ENCODE measurements around the gene PPP2R3B. TPM values are rescaled to one million over a fixed set of nuclear protein-coding genes. Genes with fewer than 3 reads are reported as not detected.
"Not testable (repeated sequence)": the region's sequence is repeated elsewhere in the genome, so short reads cannot be mapped to it uniquely, and the experiment has no call there.

Gene PPP2R3B
- total RNA-seq, 1 donor from 2014 or later, result 16.3 TPM

GRCh38 chrX:318068-318738 lies 68.5 kb downstream of the PPP2R3B start:
- DNase-seq, result peak; percentile 99

DNA sequence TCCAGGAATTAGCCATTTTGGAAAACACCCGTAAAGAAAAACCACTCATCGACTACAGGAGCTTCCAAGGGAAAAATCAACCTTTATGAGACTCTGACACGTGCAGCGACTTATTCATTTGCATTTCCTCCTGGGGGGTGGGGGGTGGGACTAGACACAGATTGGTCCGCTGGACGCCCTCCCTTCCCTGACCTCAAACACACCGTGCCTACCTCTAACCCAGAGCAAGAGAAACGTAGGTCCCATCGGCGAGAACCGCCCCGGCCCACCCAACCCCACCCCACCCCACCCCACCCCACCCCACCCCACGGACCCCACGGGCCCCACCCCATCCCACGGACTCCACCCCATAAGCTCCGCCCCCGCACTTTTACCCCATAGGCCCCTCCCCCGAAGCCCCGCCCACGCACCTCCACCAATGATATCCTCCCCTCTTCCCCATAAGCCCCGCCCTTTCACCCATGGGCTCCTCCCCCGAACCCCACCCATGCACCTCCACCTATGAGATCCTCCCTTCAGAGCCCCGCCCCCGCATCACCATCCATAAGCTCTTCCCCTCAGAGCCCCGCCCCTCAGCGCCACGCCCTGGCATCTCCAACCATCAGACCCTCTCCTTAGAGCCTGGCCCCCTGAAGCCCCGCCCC lies 69.2 kb downstream of the PPP2R3B start:
- DNase-seq, result no peak

DNA sequence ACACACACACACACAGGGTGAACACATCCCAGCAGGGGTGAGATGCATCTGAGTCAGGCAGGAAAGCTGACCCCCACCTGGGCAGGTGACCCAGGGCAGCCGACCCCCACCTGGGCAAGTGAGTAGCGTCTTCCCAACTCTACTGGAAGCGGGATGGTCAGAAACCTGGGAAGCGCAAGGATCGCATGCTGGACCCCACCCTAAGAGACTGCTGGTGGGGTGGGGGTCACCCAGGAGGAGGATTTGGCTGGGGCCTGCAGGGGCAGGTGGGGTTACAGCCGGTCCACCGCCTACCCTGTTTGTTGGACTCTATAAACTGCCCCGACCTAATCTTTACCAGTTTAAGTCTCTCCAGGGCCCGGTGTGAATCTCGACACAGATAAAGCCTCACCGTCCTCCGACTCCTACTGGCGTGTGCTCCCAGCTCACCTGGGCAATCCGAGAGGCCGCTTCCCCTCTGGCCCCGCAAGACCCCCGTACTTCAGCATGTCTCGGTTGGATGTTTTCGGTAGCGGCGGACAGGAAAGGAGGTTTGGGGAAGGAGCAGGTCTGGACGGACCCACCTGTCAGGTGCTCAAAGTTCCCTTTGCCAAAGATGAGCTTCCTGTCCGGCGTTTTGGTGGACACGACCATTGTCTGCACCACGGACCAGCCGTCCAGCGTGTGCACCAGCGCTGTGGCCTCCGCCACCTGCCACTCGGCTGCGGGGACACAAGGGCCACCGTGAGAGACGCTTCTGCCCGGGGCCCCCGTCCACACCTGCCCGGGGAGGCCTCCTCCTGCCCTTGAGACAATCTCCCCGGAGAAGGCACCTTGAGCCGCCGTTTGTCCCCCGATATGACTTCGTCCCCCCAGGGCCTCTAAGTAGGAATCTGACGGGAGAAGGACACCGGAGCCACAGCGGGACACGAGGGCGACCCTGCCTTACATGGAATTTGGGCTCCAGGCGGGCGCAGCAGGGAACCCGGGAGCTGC lies 70.1 kb downstream of the PPP2R3B start:
- no peak for DNase-seq

GRCh38 chrX:314781-315595 lies 71.7 kb downstream of the PPP2R3B start:
- DNase-seq, result peak; percentile 44

DNA sequence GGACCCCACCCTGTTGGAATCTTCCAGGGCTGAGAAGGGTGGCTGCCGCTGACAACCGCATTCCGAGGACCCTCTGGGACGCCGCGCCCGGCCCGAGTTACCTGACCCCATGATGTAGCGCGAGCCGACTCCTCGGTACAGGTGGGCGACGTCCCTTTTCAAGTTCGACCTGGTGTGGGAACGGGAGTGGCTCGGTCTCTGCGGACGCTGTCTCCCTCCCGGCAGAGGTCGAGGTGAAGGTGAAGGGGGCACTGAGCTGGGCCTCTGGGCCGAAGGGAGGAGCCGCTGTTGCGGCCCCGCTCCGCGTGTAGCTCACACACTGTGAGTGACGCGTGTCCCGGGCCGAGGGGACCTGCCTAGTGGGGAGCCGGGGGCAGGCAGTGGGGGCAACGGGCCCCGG lies 72.7 kb downstream of the PPP2R3B start:
- DNase-seq, result no peak

DNA sequence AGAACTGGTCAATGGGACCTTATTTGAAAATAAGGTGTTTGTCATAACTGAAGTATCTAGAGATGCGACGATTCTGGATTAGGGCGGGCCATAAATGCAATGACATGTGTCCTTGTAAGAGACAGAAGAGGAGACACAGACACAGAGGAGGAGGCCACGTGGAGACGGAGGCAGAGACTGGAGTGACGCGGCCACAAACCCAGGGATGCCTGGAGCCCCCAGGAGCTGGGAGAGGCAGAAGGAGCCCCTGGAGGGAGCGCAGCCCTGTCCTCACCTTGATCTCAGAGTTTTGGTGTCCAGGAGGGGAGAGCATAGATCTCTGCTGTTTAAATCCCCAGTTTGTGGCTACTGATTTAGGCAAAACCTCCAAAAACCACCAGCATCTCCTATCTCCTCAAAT lies 73.2 kb downstream of the PPP2R3B start:
- DNase-seq, result no peak

DNA sequence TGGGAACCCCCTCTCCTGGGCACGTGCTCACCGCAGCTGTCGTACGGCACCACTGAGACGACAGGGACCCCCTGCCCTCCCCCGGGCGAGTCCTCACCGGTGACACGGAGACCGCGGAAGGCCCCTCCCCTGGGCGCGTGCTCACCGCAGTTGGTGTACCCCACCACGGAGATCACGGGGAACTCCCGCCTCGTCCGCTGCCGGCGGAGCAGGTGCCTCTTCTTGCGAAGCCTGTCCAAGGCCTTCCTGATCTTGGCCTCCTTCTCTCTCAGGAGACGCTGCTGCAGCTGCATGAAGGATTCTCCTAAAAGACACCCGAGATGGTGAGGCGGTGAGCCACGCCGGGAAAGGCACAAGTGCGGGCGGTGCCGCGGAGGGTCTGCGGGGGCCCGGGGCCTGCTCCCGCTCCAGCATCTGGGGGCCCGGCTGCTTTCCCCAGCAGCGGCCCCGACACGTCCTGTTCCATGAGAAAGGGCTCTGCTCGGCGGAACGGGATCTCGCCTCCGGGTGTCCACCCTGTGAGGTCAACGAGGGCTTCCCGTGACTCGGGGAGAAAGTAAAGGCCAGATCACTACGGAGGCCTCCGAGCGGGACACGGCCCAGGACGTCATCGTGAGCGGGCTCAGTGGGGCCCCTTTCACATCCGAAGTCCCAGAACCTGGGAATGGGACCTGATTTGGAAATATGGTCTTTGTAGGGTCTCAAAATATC lies 73.9 kb downstream of the PPP2R3B start:
- no peak for DNase-seq

- DNase-seq, result no peak
Observed at GRCh38 chrX:311156-312129, 75.3 kb downstream of the PPP2R3B start.

GRCh38 chrX:310621-311155 lies 76.0 kb downstream of the PPP2R3B start:
- no peak for DNase-seq

DNA sequence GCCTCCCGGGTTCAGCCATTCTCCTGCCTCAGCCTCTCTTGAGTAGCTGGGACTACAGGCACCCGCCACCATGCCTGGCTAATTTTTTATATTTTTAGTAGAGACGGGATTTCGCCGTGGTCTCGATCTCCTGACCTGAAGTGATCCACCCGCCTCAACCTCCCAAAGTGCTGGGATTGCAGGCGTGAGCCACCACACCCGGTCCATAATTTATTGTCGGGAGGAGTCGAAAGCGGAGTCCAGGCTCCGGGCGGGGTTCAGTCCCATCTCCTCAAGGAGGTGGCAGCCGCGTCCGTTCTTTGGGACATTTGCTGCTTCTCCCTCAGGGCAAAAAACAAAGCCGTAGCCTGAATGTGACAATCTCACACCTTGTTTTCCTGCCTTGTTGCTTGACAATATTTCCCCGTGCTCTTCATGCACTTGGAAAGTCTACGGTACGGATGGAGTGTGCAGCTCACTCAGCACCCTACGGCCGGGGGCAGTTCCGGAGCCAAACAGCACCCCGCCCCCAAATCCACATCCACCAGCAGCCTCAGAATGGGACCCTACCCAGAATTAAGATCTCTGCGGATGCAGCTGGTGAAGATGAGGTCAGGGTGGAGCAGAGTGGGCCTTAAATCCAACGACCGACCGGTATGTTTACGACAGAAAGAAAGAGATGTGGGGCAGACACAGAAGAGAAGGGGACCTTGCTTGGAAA lies 77.7 kb downstream of the PPP2R3B start:
- no peak for DNase-seq

DNA sequence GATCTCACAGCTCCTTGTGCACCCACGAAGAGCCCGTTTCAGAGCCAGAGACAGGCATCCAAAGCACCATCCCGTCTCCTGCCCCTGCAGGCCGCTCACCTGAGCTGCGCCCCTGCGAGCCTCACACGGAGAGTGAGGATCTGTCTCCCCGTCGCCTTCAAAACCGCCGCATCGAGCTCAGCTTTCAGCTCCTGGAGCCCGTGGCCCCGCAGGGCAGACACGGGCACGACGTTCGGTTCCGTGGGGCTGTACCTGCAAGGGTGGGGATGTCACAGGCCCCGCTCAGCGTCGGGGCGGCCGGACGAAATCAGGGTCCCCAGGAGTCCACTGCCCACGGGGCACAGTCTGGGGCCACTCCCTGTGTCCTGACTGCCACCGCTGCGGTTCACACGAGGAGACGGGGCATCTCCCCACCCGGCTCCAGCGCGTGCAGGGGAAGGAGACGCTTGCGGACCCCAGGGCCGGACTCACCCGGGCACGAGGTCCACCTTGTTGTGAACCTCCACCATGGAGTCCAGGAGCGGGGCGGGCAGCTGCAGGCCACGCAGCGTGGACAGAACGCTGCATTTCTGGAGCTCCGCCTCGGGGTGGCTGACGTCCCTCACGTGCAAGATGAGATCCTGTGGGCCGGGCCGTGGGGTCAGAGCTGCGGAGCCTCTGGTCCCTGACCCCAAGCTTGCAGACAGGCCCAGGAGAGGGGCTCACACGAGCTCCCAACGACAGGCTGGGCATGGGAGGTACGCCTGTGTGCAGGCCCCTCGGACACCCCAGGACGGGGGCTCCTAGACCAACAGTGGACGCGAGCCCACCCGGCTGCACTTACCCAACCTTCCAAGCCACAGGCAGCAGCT lies 79.2 kb downstream of the PPP2R3B start:
- no peak for DNase-seq

DNA sequence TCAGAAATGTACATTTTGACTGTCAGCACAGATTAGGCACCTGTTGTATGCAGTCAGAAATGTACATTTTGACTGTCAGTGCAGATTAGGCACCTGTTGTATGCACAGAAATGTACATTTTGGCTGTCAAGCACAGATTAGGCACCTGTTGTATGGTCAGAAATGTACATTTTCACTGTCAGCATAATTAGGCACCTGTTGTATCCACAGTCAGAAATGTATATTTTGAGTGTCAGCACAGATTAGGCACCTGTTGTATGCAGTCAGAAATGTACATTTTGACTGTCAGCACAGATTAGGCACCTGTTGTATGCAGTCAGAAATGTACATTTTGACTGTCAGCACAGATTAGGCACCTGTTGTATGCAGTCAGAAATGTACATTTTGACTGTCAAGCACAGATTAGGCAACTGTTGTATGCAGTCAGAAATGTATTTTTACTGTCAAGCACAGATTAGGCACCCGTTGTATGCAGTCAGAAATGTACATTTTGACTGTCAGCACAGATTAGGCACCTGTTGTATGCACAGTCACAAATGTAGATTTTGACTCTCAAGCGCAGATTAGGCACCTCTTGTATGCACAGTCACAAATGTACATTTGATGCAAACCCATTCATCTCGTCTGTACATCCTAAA lies 80.0 kb downstream of the PPP2R3B start:
- not testable (repeated sequence) for DNase-seq

GRCh38 chrX:305781-306613 lies 80.7 kb downstream of the PPP2R3B start:
- not testable (repeated sequence) for DNase-seq

DNA sequence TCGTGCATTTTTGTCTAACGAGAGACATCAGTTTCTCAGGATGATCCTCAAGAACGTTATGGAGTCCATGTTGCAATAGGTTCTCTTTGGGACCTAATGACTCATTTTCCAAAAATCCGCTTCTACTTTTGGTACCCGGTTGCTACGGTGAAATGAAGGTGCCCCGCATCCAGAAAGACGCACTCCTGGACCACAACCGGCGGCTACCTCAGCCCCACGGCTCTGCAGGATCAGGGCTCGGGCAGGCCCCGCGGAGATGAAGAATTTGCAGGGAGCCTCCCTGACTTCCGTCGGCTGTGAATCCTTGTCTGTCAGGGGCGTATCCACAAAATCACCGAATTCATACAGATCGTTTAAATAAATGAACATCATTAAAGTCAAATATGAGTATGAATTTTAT lies 83.7 kb downstream of the PPP2R3B start:
- no peak for DNase-seq

GRCh38 chrX:300334-300733 lies 86.4 kb downstream of the PPP2R3B start:
- no peak for DNase-seq

DNA sequence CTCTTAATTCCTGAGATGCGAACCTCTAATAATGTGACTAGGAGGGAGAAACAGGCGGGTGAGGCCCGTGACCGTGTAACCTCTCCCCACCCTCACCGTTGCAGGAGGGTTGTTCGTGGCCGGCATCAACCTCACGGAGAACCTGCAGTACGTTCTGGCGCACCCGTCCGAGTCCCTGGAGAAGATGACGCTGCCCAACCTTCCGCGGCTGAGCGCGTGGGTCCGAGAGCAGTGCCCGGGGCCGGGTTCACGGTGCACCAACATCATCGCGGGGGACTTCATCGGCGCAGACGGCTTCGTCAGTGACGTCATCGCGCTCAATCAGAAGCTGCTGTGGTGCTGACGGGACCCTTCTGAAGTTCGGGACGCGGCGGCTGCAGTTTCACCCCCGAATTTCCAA lies 87.7 kb downstream of the PPP2R3B start:
- no peak for DNase-seq

- DNase-seq, result no peak
Observed at GRCh38 chrX:295136-295535, 91.6 kb downstream of the PPP2R3B start.

All from dermis blood vessel endothelial cell (primary cell).